ENCODE results near the gene MUC2. TPM values are rescaled to one million over a fixed set of nuclear protein-coding genes. Genes with fewer than 3 reads are reported as not detected.

Gene MUC2
- total and polyA plus RNA-seq, 2 experiments from 2014 or later: not detected

DNA sequence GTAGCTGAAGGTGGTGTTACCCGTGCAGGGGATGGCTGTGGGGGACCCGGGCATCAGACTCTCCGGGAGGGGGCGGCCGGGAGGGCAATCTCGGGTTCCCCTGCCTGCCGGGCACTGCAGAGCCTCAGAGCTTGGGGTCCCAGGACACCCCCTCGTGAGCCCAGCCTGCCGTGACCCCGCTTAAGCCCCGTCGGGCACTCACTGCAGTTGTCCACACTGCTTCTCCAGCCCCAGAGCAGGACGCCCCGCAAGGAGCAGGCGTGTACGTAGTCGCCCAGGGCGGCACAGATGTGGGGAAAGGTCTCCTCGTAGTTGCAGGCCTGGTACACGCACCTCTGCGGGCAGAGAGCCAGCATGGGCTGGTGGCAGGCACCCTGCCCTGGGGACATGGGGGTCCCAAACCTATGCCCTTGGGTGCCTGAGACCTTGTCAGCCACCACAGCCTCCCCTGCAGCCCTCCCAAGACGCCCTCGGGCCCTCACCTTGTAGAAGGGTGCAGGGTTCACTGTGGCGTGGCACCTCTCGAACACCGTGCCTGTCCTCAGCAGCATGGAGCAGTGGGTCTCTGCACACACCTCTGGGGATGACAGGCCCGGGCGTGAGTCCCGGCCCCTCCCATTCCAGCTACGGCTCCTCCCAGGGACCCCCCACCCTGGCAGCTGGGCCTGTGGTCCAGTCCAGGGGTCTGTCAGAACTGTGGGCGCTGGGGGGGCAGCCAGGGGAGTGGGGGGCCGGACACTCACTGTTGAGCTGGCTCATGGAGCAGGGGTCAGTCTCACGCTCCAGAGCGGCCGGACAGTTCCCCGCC lies 47.0 kb upstream of the MUC2 start:
- no peak overlapping the region for H3K4me3 Mint-ChIP-seq

DNA sequence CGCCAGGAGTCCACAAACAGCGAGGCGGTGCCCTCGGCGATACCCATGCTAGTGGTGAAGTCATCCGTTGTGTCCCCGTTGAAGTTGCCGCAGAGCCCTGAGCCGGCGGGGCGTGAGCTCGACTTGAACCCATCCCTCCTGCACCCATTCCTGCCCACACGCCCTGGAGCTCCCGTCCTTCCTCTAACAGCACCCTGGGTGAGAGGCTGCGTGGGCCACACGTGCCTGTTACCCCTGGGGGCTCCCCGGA lies 46.5 kb upstream of the MUC2 start:
- H3K36me3 ChIP-seq (ENCODE audit: insufficient read depth): no peaks in the 10 kb centered on the region
- no peaks in the 10 kb centered on the region; the same call in 2 of the 3 replicates for H3K4me1 Mint-ChIP-seq
- H3K79me2 ChIP-seq (replicated peaks; ENCODE audit: insufficient read depth): no peaks in the 10 kb centered on the region
- no peaks in the 10 kb centered on the region for H3K27me3 ChIP-seq (ENCODE audit: insufficient read depth)
- no peaks in the 10 kb centered on the region; the same call in 2 of the 3 replicates for H3K36me3 Mint-ChIP-seq (ENCODE audit: low read depth)
- no peak overlapping the region for H3K4me3 Mint-ChIP-seq
- no peaks in the 10 kb centered on the region for H3K9me3 Mint-ChIP-seq
- no peak overlapping the region for H3K27ac ChIP-seq (ENCODE audit: low read depth)
- no peak overlapping the region for H3K4me3 ChIP-seq
- H4K20me1 ChIP-seq (replicated peaks; ENCODE audit: insufficient read depth): no peaks in the 10 kb centered on the region
- no peak for DNase-seq (ENCODE audit: low spot score)
- no peaks in the 10 kb centered on the region for H3F3A ChIP-seq (replicated peaks; ENCODE audit: low read depth)
- H3K27ac Mint-ChIP-seq: no peak overlapping the region
- H3K9me2 ChIP-seq (ENCODE audit: insufficient read depth): no peaks in the 10 kb centered on the region
- no peaks in the 10 kb centered on the region for H3K4me1 ChIP-seq (ENCODE audit: insufficient read depth)
- ATAC-seq: no peak
- TF ChIP-seq CREB1 (CRISPR knock-in tag; IDR thresholded peaks at IDR 0.05; ENCODE audit: low read depth) (no peak), POLR2AphosphoS5 (IDR thresholded peaks at IDR 0.05; ENCODE audit: low read depth) (no peak), EZH2 (IDR thresholded peaks at IDR 0.05; ENCODE audit: low read depth, unreplicated experiment) (no peak), EZH2phosphoT487 (IDR thresholded peaks at IDR 0.05; ENCODE audit: unreplicated experiment) (no peak), NANOG (IDR thresholded peaks at IDR 0.05; ENCODE audit: borderline replicate concordance) (no peak), ZNF114 (CRISPR knock-in tag; IDR thresholded peaks at IDR 0.05) (no peak)
- TF ChIP-seq, protein P1, sequence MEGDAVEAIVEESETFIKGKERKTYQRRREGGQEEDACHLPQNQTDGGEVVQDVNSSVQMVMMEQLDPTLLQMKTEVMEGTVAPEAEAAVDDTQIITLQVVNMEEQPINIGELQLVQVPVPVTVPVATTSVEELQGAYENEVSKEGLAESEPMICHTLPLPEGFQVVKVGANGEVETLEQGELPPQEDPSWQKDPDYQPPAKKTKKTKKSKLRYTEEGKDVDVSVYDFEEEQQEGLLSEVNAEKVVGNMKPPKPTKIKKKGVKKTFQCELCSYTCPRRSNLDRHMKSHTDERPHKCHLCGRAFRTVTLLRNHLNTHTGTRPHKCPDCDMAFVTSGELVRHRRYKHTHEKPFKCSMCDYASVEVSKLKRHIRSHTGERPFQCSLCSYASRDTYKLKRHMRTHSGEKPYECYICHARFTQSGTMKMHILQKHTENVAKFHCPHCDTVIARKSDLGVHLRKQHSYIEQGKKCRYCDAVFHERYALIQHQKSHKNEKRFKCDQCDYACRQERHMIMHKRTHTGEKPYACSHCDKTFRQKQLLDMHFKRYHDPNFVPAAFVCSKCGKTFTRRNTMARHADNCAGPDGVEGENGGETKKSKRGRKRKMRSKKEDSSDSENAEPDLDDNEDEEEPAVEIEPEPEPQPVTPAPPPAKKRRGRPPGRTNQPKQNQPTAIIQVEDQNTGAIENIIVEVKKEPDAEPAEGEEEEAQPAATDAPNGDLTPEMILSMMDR (conservative IDR thresholded peaks at IDR 0.05; ENCODE audit: low read depth in 2 of 2): no peak
- TF ChIP-seq, protein P2, sequence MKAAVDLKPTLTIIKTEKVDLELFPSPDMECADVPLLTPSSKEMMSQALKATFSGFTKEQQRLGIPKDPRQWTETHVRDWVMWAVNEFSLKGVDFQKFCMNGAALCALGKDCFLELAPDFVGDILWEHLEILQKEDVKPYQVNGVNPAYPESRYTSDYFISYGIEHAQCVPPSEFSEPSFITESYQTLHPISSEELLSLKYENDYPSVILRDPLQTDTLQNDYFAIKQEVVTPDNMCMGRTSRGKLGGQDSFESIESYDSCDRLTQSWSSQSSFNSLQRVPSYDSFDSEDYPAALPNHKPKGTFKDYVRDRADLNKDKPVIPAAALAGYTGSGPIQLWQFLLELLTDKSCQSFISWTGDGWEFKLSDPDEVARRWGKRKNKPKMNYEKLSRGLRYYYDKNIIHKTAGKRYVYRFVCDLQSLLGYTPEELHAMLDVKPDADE (IDR thresholded peaks at IDR 0.05): no peak
- TF ChIP-seq, protein P3, sequence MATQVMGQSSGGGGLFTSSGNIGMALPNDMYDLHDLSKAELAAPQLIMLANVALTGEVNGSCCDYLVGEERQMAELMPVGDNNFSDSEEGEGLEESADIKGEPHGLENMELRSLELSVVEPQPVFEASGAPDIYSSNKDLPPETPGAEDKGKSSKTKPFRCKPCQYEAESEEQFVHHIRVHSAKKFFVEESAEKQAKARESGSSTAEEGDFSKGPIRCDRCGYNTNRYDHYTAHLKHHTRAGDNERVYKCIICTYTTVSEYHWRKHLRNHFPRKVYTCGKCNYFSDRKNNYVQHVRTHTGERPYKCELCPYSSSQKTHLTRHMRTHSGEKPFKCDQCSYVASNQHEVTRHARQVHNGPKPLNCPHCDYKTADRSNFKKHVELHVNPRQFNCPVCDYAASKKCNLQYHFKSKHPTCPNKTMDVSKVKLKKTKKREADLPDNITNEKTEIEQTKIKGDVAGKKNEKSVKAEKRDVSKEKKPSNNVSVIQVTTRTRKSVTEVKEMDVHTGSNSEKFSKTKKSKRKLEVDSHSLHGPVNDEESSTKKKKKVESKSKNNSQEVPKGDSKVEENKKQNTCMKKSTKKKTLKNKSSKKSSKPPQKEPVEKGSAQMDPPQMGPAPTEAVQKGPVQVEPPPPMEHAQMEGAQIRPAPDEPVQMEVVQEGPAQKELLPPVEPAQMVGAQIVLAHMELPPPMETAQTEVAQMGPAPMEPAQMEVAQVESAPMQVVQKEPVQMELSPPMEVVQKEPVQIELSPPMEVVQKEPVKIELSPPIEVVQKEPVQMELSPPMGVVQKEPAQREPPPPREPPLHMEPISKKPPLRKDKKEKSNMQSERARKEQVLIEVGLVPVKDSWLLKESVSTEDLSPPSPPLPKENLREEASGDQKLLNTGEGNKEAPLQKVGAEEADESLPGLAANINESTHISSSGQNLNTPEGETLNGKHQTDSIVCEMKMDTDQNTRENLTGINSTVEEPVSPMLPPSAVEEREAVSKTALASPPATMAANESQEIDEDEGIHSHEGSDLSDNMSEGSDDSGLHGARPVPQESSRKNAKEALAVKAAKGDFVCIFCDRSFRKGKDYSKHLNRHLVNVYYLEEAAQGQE (IDR thresholded peaks at IDR 0.05; ENCODE audit: unreplicated experiment): no peak
- H3K4me2 ChIP-seq: no peak overlapping the region
- no peak overlapping the region for H2AFZ ChIP-seq
- H3K27me3 Mint-ChIP-seq (ENCODE audit: insufficient read depth, low read depth, poor library complexity): peaks cover 10% of the 10 kb centered on the region

More for the DNA sequence above, 47.0 kb upstream of the MUC2 start:
- H3K27me3 Mint-ChIP-seq (ENCODE audit: insufficient read depth, low read depth, poor library complexity): peaks cover 12% of the 10 kb centered on the region
- no peaks in the 10 kb centered on the region for H3K4me1 ChIP-seq (ENCODE audit: insufficient read depth)
- no peak overlapping the region for H2AFZ ChIP-seq
- H3K36me3 ChIP-seq (ENCODE audit: insufficient read depth): no peaks in the 10 kb centered on the region
- H3K4me1 Mint-ChIP-seq: no peaks in the 10 kb centered on the region; the same call in 2 of the 3 replicates
- no peak overlapping the region for H3K4me3 ChIP-seq
- no peaks in the 10 kb centered on the region for H3K9me2 ChIP-seq (ENCODE audit: insufficient read depth)
- H4K20me1 ChIP-seq (replicated peaks; ENCODE audit: insufficient read depth): no peaks in the 10 kb centered on the region
- no peak for TF ChIP-seq CREB1 (CRISPR knock-in tag; IDR thresholded peaks at IDR 0.05; ENCODE audit: low read depth)
- TF ChIP-seq, protein P2 (IDR thresholded peaks at IDR 0.05): no peak
- no peak overlapping the region for H3K27ac ChIP-seq (ENCODE audit: low read depth)
- H3K27me3 ChIP-seq (ENCODE audit: insufficient read depth): no peaks in the 10 kb centered on the region
- H3F3A ChIP-seq (replicated peaks; ENCODE audit: low read depth): no peaks in the 10 kb centered on the region
- no peaks in the 10 kb centered on the region for H3K79me2 ChIP-seq (replicated peaks; ENCODE audit: insufficient read depth)
- H3K4me2 ChIP-seq: no peak overlapping the region
- no peak overlapping the region for H3K27ac Mint-ChIP-seq
- H3K9me3 Mint-ChIP-seq: no peaks in the 10 kb centered on the region
- DNase-seq (ENCODE audit: low spot score) (no peak), ATAC-seq (no peak)
- no peaks in the 10 kb centered on the region; the same call in 2 of the 3 replicates for H3K36me3 Mint-ChIP-seq (ENCODE audit: low read depth)
